Activated T-helper 17 cell treated with anti-CD3 and anti-CD28 coated beads, Interleukin-2, amount 50 U/mL, for 72 hours (primary cell): ENCODE measurements around the gene EPB42. TPM values are rescaled to one million over a fixed set of nuclear protein-coding genes. Genes with fewer than 3 reads are reported as not detected.
"Not testable (repeated sequence)": the region's sequence is repeated elsewhere in the genome, so short reads cannot be mapped to it uniquely, and the experiment has no call there.

Source experiments
- ATAC-seq: fragments of 150-1000 bp; cut with Tn5 transposase; replicated peaks from 2 replicates; pipeline ENCODE4 v1.10.0; 2021; ENCODE audit warnings: mild to moderate bottlenecking, moderate library complexity
- H3K27ac Mint-ChIP-seq: one replicate; pipeline ENCODE4 v1.8.0; 2022; ENCODE audit warnings: mixed read lengths
- H3K27me3 Mint-ChIP-seq: one replicate; pipeline ENCODE4 v1.8.0; 2022; ENCODE audit warnings: mixed read lengths
- H3K36me3 Mint-ChIP-seq: one replicate; pipeline ENCODE4 v1.8.0; 2022; ENCODE audit warnings: low read depth, mild to moderate bottlenecking, mixed read lengths
- H3K4me1 Mint-ChIP-seq: one replicate; pipeline ENCODE4 v1.8.0; 2022; ENCODE audit warnings: mixed read lengths
- H3K4me3 Mint-ChIP-seq: one replicate; pipeline ENCODE4 v1.8.0; 2022; ENCODE audit warnings: mild to moderate bottlenecking, mixed read lengths
- H3K9me3 Mint-ChIP-seq: one replicate; pipeline ENCODE4 v1.8.0; 2022; ENCODE audit warnings: mixed read lengths
- total RNA-seq, 2 donors: library from RNA; stranded (reverse); gene quantifications; one replicate each; pipeline ENCODE4 v1.2.3, GENCODE V29; 2022

The EPB42 gene
- total RNA-seq, 2 donors from 2014 or later, result not detected

DNA sequence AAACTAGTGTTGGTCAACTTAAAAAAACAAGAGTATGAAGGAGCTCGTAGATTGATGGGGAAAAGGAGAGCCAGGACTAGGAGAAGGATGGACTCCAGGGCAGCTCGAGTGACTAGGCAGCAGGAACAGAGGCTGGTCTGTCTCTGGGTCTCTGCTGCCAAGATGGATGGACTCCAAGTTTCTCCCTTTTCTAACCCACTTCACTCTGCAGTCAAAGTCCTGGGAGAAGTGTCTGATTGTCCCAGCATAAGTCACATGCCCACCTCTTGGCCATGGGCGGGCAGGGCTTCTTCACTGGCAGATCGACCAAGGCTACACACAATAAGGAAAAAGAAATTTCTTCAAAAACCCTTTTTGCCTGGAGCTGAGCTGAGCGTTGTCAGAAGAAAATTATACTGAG lies 9.2 kb upstream of the EPB42 start:
- peaks cover 5% of the 10 kb centered on the region for H3K4me1 Mint-ChIP-seq
- H3K27ac Mint-ChIP-seq, result no peak overlapping the region
- H3K9me3 Mint-ChIP-seq, result no peaks in the 10 kb centered on the region
- H3K36me3 Mint-ChIP-seq, result no peaks in the 10 kb centered on the region
- no peak for ATAC-seq
- peaks cover 8% of the 10 kb centered on the region for H3K27me3 Mint-ChIP-seq
- no peak overlapping the region for H3K4me3 Mint-ChIP-seq

GRCh38 chr15:43226436-43227305 lies 5.9 kb upstream of the EPB42 start:
- Mint-ChIP-seq H3K4me3 (no peak overlapping the region), H3K27ac (no peak overlapping the region), H3K27me3 (peaks cover 8% of the 10 kb centered on the region), H3K4me1 (peaks cover 5% of the 10 kb centered on the region), H3K9me3 (no peaks in the 10 kb centered on the region), H3K36me3 (no peaks in the 10 kb centered on the region)
- no peak for ATAC-seq

- H3K4me1 Mint-ChIP-seq, H3K27ac Mint-ChIP-seq, ATAC-seq, H3K9me3 Mint-ChIP-seq, H3K4me3 Mint-ChIP-seq, H3K36me3 Mint-ChIP-seq: not testable (repeated sequence)
- peaks cover 12% of the 10 kb centered on the region for H3K27me3 Mint-ChIP-seq
These were observed 5.1 kb upstream of the EPB42 start for GRCh38 chr15:43225950-43226255.

DNA sequence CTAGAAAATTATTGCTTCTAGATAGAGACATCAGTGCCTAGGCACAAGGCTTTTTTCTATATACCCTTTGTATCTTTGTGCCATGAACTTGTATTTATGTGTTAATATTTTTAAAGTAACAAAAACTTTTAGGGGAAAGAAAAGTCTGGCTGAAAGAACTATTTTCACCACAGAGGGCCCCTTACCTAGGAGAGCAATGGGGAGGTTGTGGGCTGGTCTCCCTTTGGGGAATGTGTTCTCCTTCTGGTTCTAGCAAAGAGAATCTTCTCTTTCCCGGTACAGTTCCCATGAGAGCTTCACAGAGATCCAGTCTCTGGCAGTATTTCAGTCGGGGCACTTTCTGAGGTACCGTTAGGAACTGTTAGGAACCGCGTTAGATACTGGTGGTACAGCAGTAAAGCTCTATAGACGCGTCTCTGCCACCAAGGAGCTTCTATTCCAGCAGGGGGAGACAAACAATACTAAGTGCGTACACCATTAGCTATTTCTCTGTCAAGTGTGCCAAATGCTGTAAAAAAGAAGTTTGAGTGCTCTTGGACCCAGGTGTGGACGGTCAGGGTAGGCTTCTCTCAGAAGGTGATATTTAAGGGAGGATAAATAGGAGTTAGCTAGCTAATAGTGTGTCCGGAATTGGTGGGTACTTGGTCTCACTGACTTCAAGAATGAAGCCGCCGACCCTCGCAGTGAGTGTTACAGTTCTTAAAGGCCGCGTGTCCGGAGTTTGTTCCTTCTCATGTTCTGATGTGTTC lies 4.6 kb upstream of the EPB42 start:
- Mint-ChIP-seq H3K4me1 (peaks cover 5% of the 10 kb centered on the region), H3K4me3 (no peak overlapping the region), H3K27me3 (peaks cover 13% of the 10 kb centered on the region), H3K27ac (no peak overlapping the region), H3K9me3 (no peaks in the 10 kb centered on the region), H3K36me3 (no peaks in the 10 kb centered on the region)
- ATAC-seq, result peak; percentile 88

DNA sequence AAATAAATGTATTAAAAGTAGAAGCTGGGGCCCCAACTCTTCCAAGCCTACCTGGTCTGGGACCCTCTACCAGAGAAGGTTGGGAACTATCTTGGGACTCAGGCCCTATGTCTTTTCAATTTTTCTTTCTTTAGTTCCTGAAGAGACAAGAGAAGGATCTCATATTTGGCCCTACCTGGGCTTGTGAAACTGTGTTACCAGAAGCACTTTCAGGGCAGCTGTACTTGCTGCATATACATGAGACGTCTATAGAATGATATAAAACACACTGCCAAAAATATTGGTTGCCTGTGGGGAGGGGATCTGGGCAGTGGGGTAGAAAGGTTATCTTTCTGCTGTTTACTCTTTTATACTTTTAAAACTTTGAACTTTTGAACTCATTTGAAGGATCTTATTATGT lies 604 bp upstream of the EPB42 start:
- no peak for ATAC-seq

DNA sequence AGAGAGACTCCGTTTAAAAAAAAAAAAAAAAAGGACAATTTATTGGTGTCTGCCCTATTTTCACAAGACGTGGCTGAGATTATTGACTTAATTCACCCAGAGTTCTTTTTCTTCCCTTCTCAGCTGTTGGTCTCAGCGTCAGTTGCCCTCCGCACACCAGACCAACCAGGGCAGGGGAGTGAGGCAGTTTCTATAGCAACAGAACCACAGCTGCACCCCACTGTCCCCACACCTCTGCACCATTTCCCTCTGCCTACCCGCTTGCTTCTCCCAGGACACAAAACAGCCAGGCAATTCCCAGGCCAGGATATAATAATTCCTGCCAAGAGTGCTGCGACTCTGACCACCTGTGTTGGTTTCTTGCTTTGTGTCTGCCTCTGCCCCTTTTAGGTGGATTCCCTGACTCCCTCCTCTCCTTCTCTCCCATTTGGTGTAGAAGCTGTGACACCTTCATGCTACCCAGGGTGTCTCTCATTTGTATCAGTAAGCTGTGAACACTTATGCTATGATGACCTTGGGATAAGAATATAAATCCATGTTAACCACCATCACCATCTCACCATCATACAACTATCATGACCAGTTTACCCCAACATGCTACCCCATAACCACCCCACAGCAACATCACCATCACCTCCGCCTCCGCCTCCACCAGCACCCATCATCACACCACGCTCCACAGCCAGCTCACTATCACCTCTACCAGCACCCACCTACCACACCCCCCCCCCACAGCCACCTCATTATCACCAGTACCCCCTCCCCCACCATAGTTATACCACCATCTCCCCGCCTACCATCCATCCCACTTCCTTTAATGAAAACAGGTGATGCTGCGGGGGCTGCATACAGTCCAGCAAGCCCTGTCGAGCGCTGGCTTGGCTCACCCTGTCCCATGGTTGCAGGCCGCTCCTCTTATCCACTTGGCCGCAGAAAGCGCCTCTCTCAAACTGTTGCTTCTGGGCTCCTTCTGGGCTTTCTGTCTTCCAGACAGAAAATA lies 589 bp downstream of the EPB42 start:
- no peaks in the 10 kb centered on the region for H3K9me3 Mint-ChIP-seq
- no peaks in the 10 kb centered on the region for H3K4me1 Mint-ChIP-seq
- no peaks in the 10 kb centered on the region for H3K36me3 Mint-ChIP-seq
- no peak overlapping the region for H3K4me3 Mint-ChIP-seq
- H3K27ac Mint-ChIP-seq, result no peak overlapping the region
- no peak for ATAC-seq
- peaks cover 9% of the 10 kb centered on the region for H3K27me3 Mint-ChIP-seq

More for the DNA sequence above, 604 bp upstream of the EPB42 start:
- no peak overlapping the region for H3K27ac Mint-ChIP-seq
- no peak overlapping the region for H3K4me3 Mint-ChIP-seq
- no peaks in the 10 kb centered on the region for H3K36me3 Mint-ChIP-seq
- H3K27me3 Mint-ChIP-seq, result peaks cover 17% of the 10 kb centered on the region
- H3K4me1 Mint-ChIP-seq, result peaks cover 5% of the 10 kb centered on the region
- H3K9me3 Mint-ChIP-seq, result no peaks in the 10 kb centered on the region

DNA sequence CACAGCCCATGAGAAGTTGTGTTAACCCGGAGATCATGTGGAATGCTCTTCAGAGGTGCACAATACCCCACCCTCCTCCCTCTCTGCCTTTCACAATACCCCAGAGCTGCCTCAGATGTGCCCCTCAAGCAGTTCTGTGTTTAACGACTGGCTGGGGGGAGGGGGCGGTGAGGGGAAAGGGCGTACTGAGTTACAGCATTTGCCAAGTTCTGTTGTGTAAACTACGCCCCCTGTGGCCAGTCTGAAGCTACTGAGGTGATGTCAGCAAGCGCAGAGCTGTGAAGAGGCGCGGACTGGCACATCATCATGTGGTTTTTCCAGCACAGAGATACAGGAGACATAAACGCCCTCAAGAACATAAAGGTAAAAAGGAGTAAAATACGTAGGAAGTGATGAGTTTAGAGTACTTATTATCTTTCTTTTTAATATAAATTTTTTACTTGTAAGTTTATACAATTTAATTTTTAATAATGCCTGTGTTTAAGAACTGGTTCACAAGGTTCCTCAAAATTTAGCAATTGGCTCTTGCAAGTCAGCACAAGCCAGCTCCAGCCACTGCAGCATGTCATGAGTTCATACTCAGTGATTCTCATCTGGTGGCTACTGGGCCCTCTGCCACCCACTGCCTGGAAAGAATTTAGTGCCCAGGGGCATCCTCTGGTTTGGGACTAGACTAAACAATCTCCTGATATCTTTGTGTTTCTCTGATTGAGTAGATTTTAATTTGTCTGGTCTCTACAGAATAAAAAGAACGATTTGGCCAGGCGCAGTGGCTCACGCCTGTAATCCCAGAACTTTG lies 1.7 kb downstream of the EPB42 start:
- Mint-ChIP-seq H3K36me3 (no peaks in the 10 kb centered on the region), H3K27ac (no peak overlapping the region), H3K4me3 (no peak overlapping the region), H3K9me3 (no peaks in the 10 kb centered on the region), H3K4me1 (no peaks in the 10 kb centered on the region), H3K27me3 (peaks cover 9% of the 10 kb centered on the region)
- no peak for ATAC-seq

DNA sequence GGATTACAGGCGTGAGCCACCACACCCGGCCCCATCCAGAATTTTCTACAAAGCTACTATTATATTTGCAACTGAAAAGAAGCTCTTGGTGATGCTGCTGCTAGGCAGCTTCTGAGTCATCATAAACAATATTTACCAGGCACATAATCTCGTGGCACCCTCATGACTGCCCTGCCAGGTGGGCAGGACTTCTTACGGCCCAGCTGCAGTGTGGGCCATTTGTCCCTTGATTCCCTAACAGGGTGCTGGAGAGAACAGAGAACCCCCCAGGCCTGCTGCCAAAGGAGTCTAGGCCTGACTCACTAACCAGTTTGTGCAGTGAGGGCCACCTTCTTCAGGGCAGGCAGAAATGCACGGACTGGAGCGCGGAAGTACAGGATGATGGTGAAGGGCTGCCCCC lies 4.9 kb downstream of the EPB42 start:
- H3K4me3 Mint-ChIP-seq, result no peak overlapping the region
- H3K27ac Mint-ChIP-seq, result no peak overlapping the region
- no peaks in the 10 kb centered on the region for H3K4me1 Mint-ChIP-seq
- H3K27me3 Mint-ChIP-seq, result peaks cover 6% of the 10 kb centered on the region
- ATAC-seq, result no peak
- no peaks in the 10 kb centered on the region for H3K36me3 Mint-ChIP-seq
- no peaks in the 10 kb centered on the region for H3K9me3 Mint-ChIP-seq

DNA sequence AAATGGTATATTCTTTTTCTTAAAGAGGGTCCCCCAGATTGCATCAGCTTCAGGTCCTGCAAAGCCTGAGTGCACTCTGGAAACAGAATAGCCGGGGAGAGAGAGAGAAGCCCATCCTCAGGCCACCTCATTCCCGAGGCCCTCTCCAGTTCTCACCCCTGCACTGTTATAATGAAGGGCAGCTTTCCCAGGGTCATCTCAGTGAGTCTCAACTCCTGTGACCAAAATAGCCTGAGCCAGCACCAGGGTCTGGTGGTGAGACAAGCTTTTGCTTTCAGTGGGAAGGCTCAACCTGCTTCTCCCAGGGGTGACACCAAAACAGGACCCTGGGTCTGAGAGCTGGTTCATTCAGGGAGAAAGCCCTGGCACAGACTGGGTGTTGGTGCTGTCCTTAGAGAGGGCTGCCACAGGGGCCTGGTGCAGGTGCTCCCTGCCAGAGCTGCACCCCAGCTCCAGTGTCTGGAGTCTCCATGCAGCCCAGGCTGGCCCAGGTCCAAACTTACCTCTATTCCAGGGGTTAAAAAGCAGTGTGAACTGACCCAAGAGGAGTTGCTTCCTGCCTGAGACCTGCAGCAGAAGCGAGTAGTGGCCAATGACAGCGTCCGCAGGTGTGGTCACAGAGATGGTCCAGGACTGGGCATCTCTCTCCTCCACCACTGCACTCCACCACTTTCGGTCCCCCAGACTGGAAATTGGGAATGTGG lies 6.1 kb downstream of the EPB42 start:
- Mint-ChIP-seq H3K36me3 (no peaks in the 10 kb centered on the region), H3K4me3 (no peak overlapping the region), H3K4me1 (no peaks in the 10 kb centered on the region), H3K27ac (no peak overlapping the region), H3K27me3 (peaks cover 5% of the 10 kb centered on the region), H3K9me3 (no peaks in the 10 kb centered on the region)
- ATAC-seq, result no peak

- no peak for ATAC-seq
- H3K4me1 Mint-ChIP-seq, result no peaks in the 10 kb centered on the region
- no peaks in the 10 kb centered on the region for H3K9me3 Mint-ChIP-seq
- H3K4me3 Mint-ChIP-seq, result no peak overlapping the region
- H3K27ac Mint-ChIP-seq, result no peak overlapping the region
- no peaks in the 10 kb centered on the region for H3K36me3 Mint-ChIP-seq
- H3K27me3 Mint-ChIP-seq, result peaks cover 8% of the 10 kb centered on the region
These were observed 6.6 kb downstream of the EPB42 start for GRCh38 chr15:43214169-43214568.

- Mint-ChIP-seq H3K36me3 (no peaks in the 10 kb centered on the region), H3K4me3 (no peak overlapping the region), H3K27ac (no peak overlapping the region), H3K4me1 (no peaks in the 10 kb centered on the region), H3K27me3 (peaks cover 15% of the 10 kb centered on the region), H3K9me3 (no peaks in the 10 kb centered on the region)
- no peak for ATAC-seq
These were observed 7.4 kb downstream of the EPB42 start for GRCh38 chr15:43213466-43213865.

DNA sequence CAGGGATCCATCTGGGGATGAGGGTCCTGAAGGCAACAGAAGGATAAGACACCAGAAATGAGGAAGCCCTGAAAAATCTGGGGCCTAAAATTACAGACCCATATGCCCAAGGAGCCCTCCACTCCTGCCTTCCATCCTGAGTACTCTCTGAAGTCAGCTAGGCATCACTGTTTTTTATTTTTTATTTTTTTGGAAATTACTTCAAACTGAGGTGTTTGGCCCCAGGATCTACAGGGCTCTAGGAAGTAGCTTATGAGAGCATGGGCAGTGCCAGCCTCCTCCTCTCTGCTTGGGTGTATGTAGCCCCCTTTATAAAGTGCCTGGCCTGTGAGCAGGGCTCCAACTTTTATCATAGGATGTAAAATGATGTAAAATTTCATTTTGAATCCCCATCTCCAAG lies 7.9 kb downstream of the EPB42 start:
- Mint-ChIP-seq H3K27ac (no peak overlapping the region), H3K27me3 (peaks cover 19% of the 10 kb centered on the region), H3K36me3 (no peaks in the 10 kb centered on the region), H3K4me3 (no peak overlapping the region), H3K4me1 (no peaks in the 10 kb centered on the region), H3K9me3 (no peaks in the 10 kb centered on the region)
- no peak for ATAC-seq

GRCh38 chr15:43212299-43212698 lies 8.5 kb downstream of the EPB42 start:
- ATAC-seq, result no peak
- Mint-ChIP-seq H3K9me3 (no peaks in the 10 kb centered on the region), H3K27ac (no peak overlapping the region), H3K4me3 (no peak overlapping the region), H3K27me3 (peaks cover 21% of the 10 kb centered on the region), H3K4me1 (no peaks in the 10 kb centered on the region), H3K36me3 (no peaks in the 10 kb centered on the region)
